Measurements from ENCODE around the gene HERC4.
"Not testable (repeated sequence)": the region's sequence is repeated elsewhere in the genome, so short reads cannot be mapped to it uniquely, and the experiment has no call there.

Gene HERC4

DNA sequence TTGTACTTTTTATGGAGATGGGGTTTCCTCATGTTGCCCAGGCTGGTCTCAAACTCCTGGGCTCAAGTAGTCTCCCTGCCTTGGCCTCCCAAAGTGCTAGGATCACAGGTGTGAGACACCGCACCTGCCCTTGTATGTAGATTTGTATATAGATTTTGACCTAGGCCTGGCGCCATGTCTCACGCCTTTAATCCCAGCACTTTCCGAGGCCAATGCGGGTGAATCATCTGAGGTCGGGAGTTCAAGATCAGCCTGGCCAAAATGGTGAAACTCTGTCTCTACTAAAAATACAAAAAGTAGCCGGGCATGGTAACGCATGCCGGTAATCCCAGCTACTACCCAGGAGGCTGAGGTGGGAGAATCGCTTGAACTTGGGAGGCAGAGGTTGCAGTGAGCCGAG is 197.7 kb downstream of the HERC4 start:
- not testable (repeated sequence) for DNase-seq

GRCh38 chr10:67875340-67876238 is 199.5 kb downstream of the HERC4 start:
- no peak for DNase-seq
